WI38 (cell line): ENCODE results near the gene SPHK2.

ENCODE experiments used
- H3K4me3 ChIP-seq: 2 replicates; pipeline ENCODE4 v1.5.1; 2011; ENCODE audit warnings: low read depth, mild to moderate bottlenecking, control low read depth, low read length
- CTCF ChIP-seq: IDR thresholded peaks from 2 replicates; pipeline ENCODE4 v1.5.1; 2012; ENCODE audit warnings: low read depth, mild to moderate bottlenecking, control low read depth, low read length

The SPHK2 gene

GRCh38 chr19:48613852-48614435, 5.4 kb upstream of the SPHK2 start:
- TF ChIP-seq CTCF, result no peak
- no peak overlapping the region for H3K4me3 ChIP-seq

GRCh38 chr19:48614436-48615230, 4.7 kb upstream of the SPHK2 start, which contains the start of gene FAM83E:
FAM83E (minus strand) TSS chr19:48615076; CDS start chr19:48613372, 1,704 bp downstream.
- no peak for TF ChIP-seq CTCF
- no peak within 1 kb of the TSS for H3K4me3 ChIP-seq

DNA sequence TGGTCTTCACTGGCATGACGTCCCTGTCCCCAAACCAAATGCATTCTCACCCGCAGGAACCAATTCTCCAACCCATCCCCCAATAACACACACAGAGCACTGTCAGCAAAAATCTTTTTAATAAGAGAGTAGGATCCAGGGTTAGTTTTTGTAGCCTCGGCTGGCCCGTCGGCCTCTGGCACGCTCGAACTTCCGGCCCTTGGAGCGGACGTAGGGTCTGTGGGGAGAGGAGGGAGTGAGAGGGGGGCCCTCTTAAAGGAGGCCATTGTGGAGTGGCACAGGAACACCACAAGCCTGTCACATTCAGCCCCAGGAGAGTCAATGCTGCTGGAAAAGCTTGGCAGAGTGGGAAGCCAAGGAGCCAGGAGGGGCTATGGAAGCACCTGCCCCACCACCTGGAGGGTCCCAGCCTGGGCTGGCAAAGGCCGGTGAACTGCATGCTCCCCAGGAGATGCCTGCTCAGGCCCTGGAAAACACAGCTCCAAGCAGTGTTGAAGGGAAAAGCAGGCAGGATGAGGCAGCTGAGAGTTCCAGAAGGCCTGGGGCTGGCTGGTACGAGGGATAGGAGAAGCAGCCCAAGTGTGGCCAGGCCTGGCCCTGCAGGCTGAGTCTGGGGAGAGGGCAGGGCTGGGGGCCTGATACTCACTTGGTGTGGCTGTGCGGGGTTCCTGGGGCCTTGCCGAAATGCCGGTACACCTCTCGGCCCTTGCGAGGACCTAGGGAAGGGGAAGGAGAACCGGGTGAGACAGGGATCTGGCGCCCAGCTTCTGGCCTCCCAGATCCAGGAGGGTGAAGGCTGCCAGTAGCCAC, 3.9 kb upstream of the SPHK2 start:
- TF ChIP-seq CTCF, result no peak
- no peak overlapping the region for H3K4me3 ChIP-seq

GRCh38 chr19:48616041-48616436, 3.3 kb upstream of the SPHK2 start:
- H3K4me3 ChIP-seq, result no peak overlapping the region
- no peak for TF ChIP-seq CTCF

GRCh38 chr19:48616491-48617056, 2.7 kb upstream of the SPHK2 start:
- peak overlapping the region; percentile 100 for H3K4me3 ChIP-seq

More at GRCh38 chr19:48616491-48617056, 2.7 kb upstream of the SPHK2 start:
- no peak for TF ChIP-seq CTCF
